ENCODE measurements around the gene LMNB1.

The LMNB1 gene

GRCh38 chr5:126868338-126869004 lies 91.5 kb downstream of the LMNB1 start:
- H3K4me3 ChIP-seq (ENCODE audit: insufficient read depth, low read depth, low read length, poor library complexity, severe bottlenecking), result no peak overlapping the region

GRCh38 chr5:126869005-126869451 lies 92.1 kb downstream of the LMNB1 start:
- Histone ChIP-seq H3K4me1 (ENCODE audit: control insufficient read depth, insufficient read depth, low read length, poor library complexity, severe bottlenecking) (no peaks in the 10 kb centered on the region), H3K4me3 (ENCODE audit: insufficient read depth, low read depth, low read length, poor library complexity, severe bottlenecking) (peak overlapping the region; percentile 20)
- DNase-seq, result no peak

More at GRCh38 chr5:126868338-126869004, 91.5 kb downstream of the LMNB1 start:
- Histone ChIP-seq H3K4me1 (ENCODE audit: control insufficient read depth, insufficient read depth, low read length, poor library complexity, severe bottlenecking) (no peaks in the 10 kb centered on the region), H3K27ac (ENCODE audit: insufficient read depth, low read length, poor library complexity, severe bottlenecking) (no peak overlapping the region), H3K27me3 (replicated peaks; ENCODE audit: control insufficient read depth, insufficient read depth, low read length, poor library complexity, severe bottlenecking) (no peaks in the 10 kb centered on the region), H3K36me3 (ENCODE audit: control insufficient read depth, insufficient read depth, low read length) (no peaks in the 10 kb centered on the region), H3K9me3 (ENCODE audit: control insufficient read depth, low read length) (no peaks in the 10 kb centered on the region)
- DNase-seq, result no peak

GRCh38 chr5:126871441-126871840 lies 94.5 kb downstream of the LMNB1 start:
- DNase-seq, result no peak
- Histone ChIP-seq H3K4me1 (ENCODE audit: control insufficient read depth, insufficient read depth, low read length, poor library complexity, severe bottlenecking) (no peaks in the 10 kb centered on the region), H3K9me3 (ENCODE audit: control insufficient read depth, low read length) (no peaks in the 10 kb centered on the region), H3K4me3 (ENCODE audit: insufficient read depth, low read depth, low read length, poor library complexity, severe bottlenecking) (no peak overlapping the region), H3K27me3 (replicated peaks; ENCODE audit: control insufficient read depth, insufficient read depth, low read length, poor library complexity, severe bottlenecking) (no peaks in the 10 kb centered on the region), H3K27ac (ENCODE audit: insufficient read depth, low read length, poor library complexity, severe bottlenecking) (no peak overlapping the region), H3K36me3 (ENCODE audit: control insufficient read depth, insufficient read depth, low read length) (no peaks in the 10 kb centered on the region)

More at GRCh38 chr5:126869005-126869451, 92.1 kb downstream of the LMNB1 start:
- Histone ChIP-seq H3K9me3 (ENCODE audit: control insufficient read depth, low read length) (no peaks in the 10 kb centered on the region), H3K27ac (ENCODE audit: insufficient read depth, low read length, poor library complexity, severe bottlenecking) (no peak overlapping the region), H3K36me3 (ENCODE audit: control insufficient read depth, insufficient read depth, low read length) (no peaks in the 10 kb centered on the region), H3K27me3 (replicated peaks; ENCODE audit: control insufficient read depth, insufficient read depth, low read length, poor library complexity, severe bottlenecking) (no peaks in the 10 kb centered on the region)

- no peak for DNase-seq
- Histone ChIP-seq H3K4me3 (ENCODE audit: insufficient read depth, low read depth, low read length, poor library complexity, severe bottlenecking) (no peak overlapping the region), H3K36me3 (ENCODE audit: control insufficient read depth, insufficient read depth, low read length) (no peaks in the 10 kb centered on the region), H3K27ac (ENCODE audit: insufficient read depth, low read length, poor library complexity, severe bottlenecking) (no peak overlapping the region), H3K4me1 (ENCODE audit: control insufficient read depth, insufficient read depth, low read length, poor library complexity, severe bottlenecking) (no peaks in the 10 kb centered on the region), H3K9me3 (ENCODE audit: control insufficient read depth, low read length) (no peaks in the 10 kb centered on the region), H3K27me3 (replicated peaks; ENCODE audit: control insufficient read depth, insufficient read depth, low read length, poor library complexity, severe bottlenecking) (no peaks in the 10 kb centered on the region)
These were observed 95.8 kb downstream of the LMNB1 start for GRCh38 chr5:126872561-126873354.

- Histone ChIP-seq H3K36me3 (ENCODE audit: control insufficient read depth, insufficient read depth, low read length) (no peaks in the 10 kb centered on the region), H3K27ac (ENCODE audit: insufficient read depth, low read length, poor library complexity, severe bottlenecking) (no peak overlapping the region), H3K9me3 (ENCODE audit: control insufficient read depth, low read length) (no peaks in the 10 kb centered on the region), H3K27me3 (replicated peaks; ENCODE audit: control insufficient read depth, insufficient read depth, low read length, poor library complexity, severe bottlenecking) (no peaks in the 10 kb centered on the region), H3K4me3 (ENCODE audit: insufficient read depth, low read depth, low read length, poor library complexity, severe bottlenecking) (no peak overlapping the region), H3K4me1 (ENCODE audit: control insufficient read depth, insufficient read depth, low read length, poor library complexity, severe bottlenecking) (no peaks in the 10 kb centered on the region)
- DNase-seq, result no peak
These were observed 98.4 kb downstream of the LMNB1 start for GRCh38 chr5:126875303-126875785.

GRCh38 chr5:126877602-126878001 lies 100.7 kb downstream of the LMNB1 start:
- no peak overlapping the region for H3K27ac ChIP-seq (ENCODE audit: insufficient read depth, low read length, poor library complexity, severe bottlenecking)
- H3K9me3 ChIP-seq (ENCODE audit: control insufficient read depth, low read length), result no peaks in the 10 kb centered on the region
- no peak overlapping the region for H3K4me3 ChIP-seq (ENCODE audit: insufficient read depth, low read depth, low read length, poor library complexity, severe bottlenecking)
- no peaks in the 10 kb centered on the region for H3K36me3 ChIP-seq (ENCODE audit: control insufficient read depth, insufficient read depth, low read length)
- H3K27me3 ChIP-seq (replicated peaks; ENCODE audit: control insufficient read depth, insufficient read depth, low read length, poor library complexity, severe bottlenecking), result no peaks in the 10 kb centered on the region
- no peaks in the 10 kb centered on the region for H3K4me1 ChIP-seq (ENCODE audit: control insufficient read depth, insufficient read depth, low read length, poor library complexity, severe bottlenecking)
- no peak for DNase-seq

GRCh38 chr5:126878085-126878484 lies 101.1 kb downstream of the LMNB1 start:
- Histone ChIP-seq H3K9me3 (ENCODE audit: control insufficient read depth, low read length) (no peaks in the 10 kb centered on the region), H3K4me1 (ENCODE audit: control insufficient read depth, insufficient read depth, low read length, poor library complexity, severe bottlenecking) (no peaks in the 10 kb centered on the region), H3K27ac (ENCODE audit: insufficient read depth, low read length, poor library complexity, severe bottlenecking) (no peak overlapping the region), H3K27me3 (replicated peaks; ENCODE audit: control insufficient read depth, insufficient read depth, low read length, poor library complexity, severe bottlenecking) (no peaks in the 10 kb centered on the region), H3K4me3 (ENCODE audit: insufficient read depth, low read depth, low read length, poor library complexity, severe bottlenecking) (no peak overlapping the region), H3K36me3 (ENCODE audit: control insufficient read depth, insufficient read depth, low read length) (no peaks in the 10 kb centered on the region)
- DNase-seq, result no peak

- H3K36me3 ChIP-seq (ENCODE audit: control insufficient read depth, insufficient read depth, low read length), result no peaks in the 10 kb centered on the region
- no peak overlapping the region for H3K4me3 ChIP-seq (ENCODE audit: insufficient read depth, low read depth, low read length, poor library complexity, severe bottlenecking)
- no peaks in the 10 kb centered on the region for H3K27me3 ChIP-seq (replicated peaks; ENCODE audit: control insufficient read depth, insufficient read depth, low read length, poor library complexity, severe bottlenecking)
- no peaks in the 10 kb centered on the region for H3K4me1 ChIP-seq (ENCODE audit: control insufficient read depth, insufficient read depth, low read length, poor library complexity, severe bottlenecking)
- DNase-seq, result no peak
- no peaks in the 10 kb centered on the region for H3K9me3 ChIP-seq (ENCODE audit: control insufficient read depth, low read length)
- no peak overlapping the region for H3K27ac ChIP-seq (ENCODE audit: insufficient read depth, low read length, poor library complexity, severe bottlenecking)
These were observed 101.7 kb downstream of the LMNB1 start for GRCh38 chr5:126878634-126879033.

GRCh38 chr5:126881821-126882600 lies 105.1 kb downstream of the LMNB1 start:
- no peaks in the 10 kb centered on the region for H3K27me3 ChIP-seq (replicated peaks; ENCODE audit: control insufficient read depth, insufficient read depth, low read length, poor library complexity, severe bottlenecking)
- H3K27ac ChIP-seq (ENCODE audit: insufficient read depth, low read length, poor library complexity, severe bottlenecking), result no peak overlapping the region
- no peaks in the 10 kb centered on the region for H3K9me3 ChIP-seq (ENCODE audit: control insufficient read depth, low read length)
- no peak overlapping the region for H3K4me3 ChIP-seq (ENCODE audit: insufficient read depth, low read depth, low read length, poor library complexity, severe bottlenecking)
- no peak for DNase-seq
- no peaks in the 10 kb centered on the region for H3K4me1 ChIP-seq (ENCODE audit: control insufficient read depth, insufficient read depth, low read length, poor library complexity, severe bottlenecking)
- H3K36me3 ChIP-seq (ENCODE audit: control insufficient read depth, insufficient read depth, low read length), result no peaks in the 10 kb centered on the region
